NCI-H774 (cell line): ENCODE measurements around the gene SLC4A2.

ENCODE experiments used
- DNase-seq: peaks from one replicate; lab custom pipeline; 2025; lab: John Stamatoyannopoulos, UW

Gene SLC4A2

GRCh38 chr7:151115121-151115835 lies 55.9 kb downstream of the SLC4A2 start:
- no peak for DNase-seq

DNA sequence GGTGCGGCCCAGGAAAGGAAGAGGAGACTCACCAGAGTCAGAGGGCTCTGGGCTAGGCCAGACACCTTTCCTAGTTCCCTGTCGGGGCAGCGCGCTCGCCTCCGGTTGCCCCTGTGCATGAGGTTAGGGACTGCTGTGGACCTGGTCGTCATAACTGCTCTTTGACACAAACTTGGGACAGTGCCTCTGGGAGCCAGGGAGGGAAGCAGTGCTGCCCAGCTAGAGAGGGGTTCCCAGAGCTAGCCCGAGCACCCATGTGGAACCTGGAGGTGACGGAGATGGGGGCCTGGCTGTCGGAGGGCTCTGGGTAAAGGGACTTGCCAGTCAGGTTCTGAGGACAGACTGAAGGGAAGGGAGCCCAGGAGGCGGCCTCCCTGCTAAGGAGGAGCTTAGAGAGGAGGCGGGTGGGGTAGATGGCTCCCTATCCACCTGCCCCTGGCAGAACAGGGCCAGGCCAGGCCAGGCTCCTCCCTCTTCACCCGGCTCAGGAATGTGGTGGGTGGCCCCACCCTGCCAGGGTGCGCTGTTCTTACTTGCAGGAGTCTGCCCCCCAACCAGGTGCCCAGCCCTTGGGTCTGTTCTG lies 56.5 kb downstream of the SLC4A2 start:
- DNase-seq: no peak

DNA sequence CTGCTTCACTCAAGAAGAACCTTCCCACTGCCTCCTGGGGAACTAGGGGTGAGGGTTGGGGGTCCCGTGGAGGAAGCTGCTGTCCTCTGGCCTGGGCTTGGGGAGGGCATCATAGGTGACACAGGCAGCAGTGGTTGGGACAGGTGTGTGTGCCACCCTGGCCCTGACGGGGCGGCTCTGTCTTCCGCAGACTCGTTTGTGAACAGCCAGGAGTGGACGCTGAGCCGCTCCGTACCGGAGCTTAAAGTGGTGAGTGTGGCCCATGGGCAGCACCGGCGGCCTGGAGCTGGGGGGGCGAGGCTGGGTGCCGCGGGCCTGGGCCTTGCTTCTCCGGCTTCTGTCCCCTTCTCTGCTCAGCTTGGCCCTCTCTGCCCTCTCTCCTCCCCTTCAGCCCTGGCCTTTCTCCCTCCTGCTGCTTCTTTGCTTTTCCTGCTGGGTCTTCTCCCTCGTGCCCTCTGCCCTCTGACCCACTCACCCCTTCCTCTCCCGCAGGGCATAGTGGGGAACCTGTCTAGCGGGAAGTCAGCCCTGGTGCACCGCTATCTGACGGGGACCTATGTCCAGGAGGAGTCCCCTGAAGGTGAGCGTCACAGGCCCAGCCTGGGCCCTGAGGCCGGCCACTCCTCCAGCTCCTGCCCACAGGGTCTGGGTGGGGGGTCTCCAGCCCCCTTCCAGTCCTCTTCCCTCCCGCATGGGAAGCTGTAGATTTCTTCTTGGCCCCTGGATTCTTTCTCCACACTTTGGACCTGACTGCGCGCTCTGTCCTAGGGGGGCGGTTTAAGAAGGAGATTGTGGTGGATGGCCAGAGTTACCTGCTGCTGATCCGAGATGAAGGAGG lies 57.4 kb downstream of the SLC4A2 start:
- no peak for DNase-seq

- no peak for DNase-seq
Observed at GRCh38 chr7:151117565-151117964, 58.2 kb downstream of the SLC4A2 start.

GRCh38 chr7:151118108-151119054 lies 59.0 kb downstream of the SLC4A2 start:
- DNase-seq: no peak

GRCh38 chr7:151119055-151119415 lies 59.6 kb downstream of the SLC4A2 start:
- DNase-seq: no peak

DNA sequence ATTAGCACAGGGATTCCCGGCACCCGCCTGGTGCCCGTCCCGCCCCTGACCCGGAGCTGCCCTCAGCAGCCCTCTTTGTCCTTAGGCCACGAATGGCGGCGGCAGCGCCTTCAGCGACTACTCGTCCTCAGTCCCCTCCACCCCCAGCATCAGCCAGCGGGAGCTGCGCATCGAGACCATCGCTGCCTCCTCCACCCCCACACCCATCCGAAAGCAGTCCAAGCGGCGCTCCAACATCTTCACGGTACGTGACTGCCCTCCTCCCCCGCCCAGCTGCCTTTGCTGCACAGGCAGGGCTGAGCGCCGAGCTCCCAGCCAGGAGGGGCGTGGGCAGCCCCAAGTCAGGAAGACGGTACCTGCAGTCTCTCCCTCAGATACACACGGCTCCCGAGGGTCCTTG lies 60.5 kb downstream of the SLC4A2 start:
- DNase-seq: no peak

GRCh38 chr7:151120896-151121295 lies 61.5 kb downstream of the SLC4A2 start:
- DNase-seq: no peak

- DNase-seq: no peak
Observed at GRCh38 chr7:151121380-151122170, 62.2 kb downstream of the SLC4A2 start.

DNA sequence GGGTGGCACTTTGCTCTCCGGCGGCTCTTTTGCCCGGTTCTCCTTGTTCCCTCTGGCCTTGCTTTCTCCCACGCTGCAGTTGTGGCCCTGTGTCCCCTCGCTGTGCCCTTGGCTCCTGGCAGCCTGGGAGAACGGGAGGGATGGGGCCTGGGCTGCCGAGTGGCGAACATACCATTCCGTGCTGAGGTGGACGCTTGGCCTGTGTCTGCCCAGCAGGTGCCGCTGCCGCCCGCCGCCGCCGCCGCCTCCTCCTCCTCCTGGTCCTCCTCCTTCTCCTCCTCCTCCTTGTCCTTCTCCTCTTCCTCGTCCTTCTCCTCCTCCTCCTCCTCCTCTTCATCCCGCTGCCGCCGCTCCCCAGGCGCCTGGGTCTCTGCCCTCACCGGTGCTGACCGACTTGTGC lies 62.9 kb downstream of the SLC4A2 start:
- DNase-seq: no peak

DNA sequence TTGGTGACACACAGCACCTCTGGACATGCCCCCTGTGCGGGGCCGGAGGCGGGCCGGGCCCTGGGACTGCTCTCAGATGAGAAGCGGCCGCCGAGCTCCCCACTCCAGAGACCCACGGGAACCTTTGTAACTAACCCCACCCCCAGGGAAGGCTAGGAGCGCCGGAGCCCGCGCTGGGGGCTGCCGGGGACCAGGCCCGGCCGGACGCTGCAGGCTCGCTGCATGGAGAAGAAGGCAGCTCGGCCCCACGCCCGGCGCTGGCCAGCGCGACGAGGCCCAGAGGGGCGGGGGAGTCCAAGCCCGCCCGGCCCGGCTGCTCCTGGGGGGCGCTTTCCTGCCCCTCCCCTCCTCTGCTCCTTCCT lies 63.4 kb downstream of the SLC4A2 start:
- DNase-seq: no peak

- DNase-seq: no peak
Observed at GRCh38 chr7:151123158-151123821, 63.9 kb downstream of the SLC4A2 start.

DNA sequence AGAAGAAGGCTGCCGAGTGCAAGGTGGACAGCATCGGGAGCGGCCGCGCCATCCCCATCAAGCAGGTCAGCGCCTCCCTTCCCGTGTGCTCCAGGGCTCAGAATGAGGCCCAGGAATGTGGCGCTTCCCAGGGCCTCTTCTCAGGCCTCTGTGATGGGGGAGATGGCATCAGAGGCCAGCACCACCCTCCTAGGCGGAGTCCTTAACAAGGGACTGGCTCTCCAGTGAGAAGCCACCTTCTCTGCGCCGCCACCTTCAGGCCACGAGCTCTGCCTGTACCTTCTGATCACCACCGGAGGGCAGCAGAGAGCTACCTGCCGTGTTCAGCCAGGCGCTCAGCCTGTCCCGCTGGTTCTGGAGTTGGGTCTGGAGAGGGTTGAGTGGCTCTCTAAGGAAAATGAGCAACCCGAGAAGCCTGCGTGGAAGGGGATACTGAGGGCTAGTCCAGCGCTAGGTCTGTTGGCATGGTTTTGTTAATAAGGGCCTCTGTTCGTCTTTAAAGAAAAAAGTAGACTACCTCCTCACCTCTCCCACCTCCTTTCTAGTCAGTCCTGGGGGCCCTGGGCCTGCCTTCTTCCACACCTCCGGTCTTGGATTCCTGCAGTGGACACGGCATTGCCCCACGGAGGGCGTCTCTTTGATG lies 64.6 kb downstream of the SLC4A2 start:
- peak; percentile 39 for DNase-seq

DNA sequence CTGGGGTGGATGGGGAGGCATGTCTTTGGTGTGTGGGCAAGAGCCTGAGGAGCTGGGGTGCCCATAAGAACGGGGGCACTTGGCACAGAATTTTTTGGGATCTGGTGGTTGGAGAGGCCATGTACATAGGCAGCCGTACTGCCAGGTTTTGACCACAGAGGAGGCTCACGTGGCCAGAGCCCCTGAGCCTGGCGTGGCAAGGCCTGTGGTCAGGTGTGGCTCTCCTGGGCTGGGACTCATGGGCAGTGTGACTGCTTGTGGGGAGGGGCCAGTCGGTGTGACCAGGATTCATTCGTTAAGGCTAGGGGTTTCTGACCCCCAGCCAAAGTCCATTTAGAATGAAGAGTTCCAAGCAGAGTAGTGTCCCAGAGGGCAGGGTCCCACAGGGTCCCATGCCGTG lies 65.1 kb downstream of the SLC4A2 start:
- no peak for DNase-seq

- DNase-seq: no peak
Observed at GRCh38 chr7:151124899-151125399, 65.6 kb downstream of the SLC4A2 start.

GRCh38 chr7:151125470-151125845 lies 66.1 kb downstream of the SLC4A2 start:
- DNase-seq: no peak

DNA sequence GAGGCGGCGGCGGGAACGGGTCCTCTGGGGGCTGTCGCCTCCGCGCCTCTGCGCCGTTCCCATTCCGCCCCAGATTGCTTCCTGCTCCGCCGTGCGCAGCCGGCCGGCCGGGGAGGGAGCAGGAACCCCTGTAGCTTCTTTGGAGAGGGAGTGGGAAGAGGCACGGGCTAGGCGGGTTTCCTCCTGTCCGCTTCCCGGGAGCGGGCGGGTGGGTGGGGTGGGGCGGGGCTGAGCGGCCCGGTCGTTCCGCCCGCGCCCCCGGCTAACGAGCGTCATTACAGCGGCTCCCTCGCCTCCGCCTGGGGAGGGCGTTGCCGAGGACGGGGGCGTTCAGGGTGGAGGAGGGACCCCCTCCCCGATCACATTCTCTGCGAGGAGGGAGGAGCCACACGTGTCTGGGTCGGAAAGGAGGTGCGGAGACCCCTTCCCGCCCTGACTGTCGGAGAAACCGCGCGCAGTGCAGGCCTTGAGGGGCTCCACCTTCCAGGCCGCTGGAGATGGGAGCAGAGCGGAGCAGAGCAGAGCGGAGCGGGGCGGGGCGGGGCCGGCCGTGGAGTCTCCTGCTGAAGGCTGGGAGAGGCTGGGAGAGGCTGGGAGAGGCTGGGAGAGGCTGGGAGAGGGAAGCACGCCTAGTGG lies 66.6 kb downstream of the SLC4A2 start:
- DNase-seq: no peak
